ENCODE results near the gene SPIB.
"Not testable (repeated sequence)": the region's sequence is repeated elsewhere in the genome, so short reads cannot be mapped to it uniquely, and the experiment has no call there.

SPIB gene

GRCh38 chr19:50420127-50420526, 1.4 kb downstream of the SPIB start:
- DNase-seq = no peak

GRCh38 chr19:50420808-50421207, 2.1 kb downstream of the SPIB start:
- DNase-seq = no peak

DNA sequence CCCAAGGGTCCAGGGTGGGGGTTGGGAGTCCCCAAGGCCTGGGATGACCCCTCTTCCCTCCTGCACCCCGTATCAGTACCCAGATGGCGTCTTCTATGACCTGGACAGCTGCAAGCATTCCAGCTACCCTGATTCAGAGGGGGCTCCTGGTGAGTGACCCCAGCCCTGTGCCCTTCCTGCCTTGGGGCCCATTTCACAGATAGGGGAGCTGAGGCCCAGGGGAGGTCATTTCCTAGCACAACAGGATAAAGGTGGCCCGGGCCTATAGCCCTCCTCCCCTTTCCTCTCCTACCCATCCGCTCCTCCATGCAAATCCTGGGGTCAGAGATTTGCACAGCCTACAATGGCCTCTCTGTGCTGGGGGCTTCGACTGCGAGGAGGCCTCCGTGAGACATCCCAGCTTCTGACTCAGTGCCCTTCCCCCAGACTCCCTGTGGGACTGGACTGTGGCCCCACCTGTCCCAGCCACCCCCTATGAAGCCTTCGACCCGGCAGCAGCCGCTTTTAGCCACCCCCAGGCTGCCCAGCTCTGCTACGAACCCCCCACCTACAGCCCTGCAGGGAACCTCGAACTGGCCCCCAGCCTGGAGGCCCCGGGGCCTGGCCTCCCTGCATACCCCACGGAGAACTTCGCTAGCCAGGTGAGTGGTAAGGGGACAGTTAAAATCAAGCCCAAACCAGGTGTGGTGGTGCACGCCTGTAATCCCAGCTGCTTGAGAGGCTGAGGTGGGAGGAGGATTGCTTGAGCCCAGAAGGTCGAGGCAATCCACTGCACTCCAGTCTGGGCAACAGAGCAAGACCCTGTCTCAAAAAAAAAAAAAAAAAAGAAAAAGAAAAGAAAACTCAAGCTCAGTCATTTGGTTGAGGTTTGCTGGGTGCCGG, 3.9 kb downstream of the SPIB start:
- no peak for DNase-seq

DNA sequence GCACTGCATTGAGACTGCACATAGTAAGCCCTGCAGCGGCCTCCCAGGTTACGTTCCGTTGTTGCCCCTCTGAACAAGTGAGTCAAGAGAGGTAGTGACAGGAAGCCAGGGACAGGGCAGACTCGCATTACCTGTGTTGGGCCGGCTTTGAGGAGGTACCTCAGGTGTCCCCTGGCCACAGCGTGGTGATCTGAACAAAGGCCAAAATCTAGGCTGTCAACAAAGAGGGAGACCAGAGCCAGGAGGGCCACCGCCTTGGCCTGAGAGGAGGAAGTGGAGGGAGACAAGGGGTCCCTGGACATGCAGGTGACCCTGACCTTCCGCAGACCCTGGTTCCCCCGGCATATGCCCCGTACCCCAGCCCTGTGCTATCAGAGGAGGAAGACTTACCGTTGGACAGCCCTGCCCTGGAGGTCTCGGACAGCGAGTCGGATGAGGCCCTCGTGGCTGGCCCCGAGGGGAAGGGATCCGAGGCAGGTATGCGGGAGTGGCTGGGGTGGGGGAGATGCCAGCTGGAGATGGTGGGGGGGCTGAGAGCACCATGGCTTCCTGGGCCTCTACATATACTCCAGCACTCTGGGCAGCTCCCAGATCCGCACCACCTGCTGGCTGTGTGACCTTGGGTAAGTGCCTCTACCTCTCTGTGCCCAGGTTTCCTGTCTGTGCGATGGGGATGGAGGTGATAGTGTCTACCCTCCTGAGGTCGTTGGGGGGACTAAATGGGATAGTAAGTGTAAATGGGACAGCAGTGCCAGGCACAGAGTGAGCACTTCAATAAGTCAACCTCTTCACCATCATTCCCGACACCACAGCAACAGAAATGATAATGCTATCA, 4.8 kb downstream of the SPIB start:
- DNase-seq = no peak

DNA sequence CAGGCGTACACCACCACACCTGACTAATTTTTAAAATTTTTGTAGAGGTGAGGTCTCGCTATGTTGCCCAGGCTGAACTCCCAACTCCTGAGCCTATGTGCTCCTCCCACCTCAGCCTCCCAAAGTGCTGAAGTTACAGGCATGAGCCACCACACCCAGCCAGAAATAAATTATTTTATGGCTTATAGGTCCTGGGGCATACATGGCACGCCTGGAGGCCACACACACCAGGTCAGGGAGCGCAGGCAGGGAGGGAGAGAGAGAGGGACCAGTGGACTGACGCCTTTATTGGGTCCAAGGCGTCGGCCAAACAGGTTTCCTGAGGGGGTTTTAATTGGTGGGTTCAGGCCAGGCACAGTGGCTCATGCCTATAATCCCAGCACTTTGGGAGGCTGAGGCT, 6.8 kb downstream of the SPIB start:
- DNase-seq = no peak

DNA sequence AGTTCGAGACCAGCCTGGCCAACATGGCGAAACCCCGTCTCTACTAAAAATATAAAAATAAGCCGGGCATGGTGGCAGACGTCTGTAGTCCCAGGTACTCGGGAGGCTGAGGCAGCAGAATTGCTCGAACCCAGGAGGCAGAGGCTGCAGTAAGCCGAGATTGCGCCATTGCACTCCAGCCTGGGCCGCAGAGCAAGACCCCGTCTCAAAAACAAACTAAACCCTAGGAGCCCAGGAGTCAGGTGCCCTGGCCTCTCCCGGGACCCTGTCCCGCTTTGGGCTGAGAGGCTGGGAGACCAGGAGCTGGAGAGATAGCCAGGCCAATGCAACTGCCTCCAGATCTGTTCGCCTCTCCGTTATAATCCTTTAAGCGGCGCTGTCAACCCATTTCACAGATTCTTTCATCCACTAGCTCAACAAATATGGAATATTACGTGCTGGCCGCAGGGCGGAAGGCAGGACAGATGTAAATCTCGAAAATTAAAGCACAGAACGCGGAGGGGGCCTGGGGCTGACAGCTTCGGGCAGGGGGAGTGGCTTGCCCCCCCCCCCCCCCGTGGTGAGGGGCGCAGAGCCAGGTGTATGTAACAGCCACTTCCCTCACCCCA, 8.7 kb downstream of the SPIB start:
- DNase-seq = no peak

DNA sequence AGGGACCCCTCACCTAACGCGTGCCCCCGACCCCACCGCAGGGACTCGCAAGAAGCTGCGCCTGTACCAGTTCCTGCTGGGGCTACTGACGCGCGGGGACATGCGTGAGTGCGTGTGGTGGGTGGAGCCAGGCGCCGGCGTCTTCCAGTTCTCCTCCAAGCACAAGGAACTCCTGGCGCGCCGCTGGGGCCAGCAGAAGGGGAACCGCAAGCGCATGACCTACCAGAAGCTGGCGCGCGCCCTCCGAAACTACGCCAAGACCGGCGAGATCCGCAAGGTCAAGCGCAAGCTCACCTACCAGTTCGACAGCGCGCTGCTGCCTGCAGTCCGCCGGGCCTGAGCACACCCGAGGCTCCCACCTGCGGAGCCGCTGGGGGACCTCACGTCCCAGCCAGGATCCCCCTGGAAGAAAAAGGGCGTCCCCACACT, 9.3 kb downstream of the SPIB start:
- DNase-seq = no peak

DNA sequence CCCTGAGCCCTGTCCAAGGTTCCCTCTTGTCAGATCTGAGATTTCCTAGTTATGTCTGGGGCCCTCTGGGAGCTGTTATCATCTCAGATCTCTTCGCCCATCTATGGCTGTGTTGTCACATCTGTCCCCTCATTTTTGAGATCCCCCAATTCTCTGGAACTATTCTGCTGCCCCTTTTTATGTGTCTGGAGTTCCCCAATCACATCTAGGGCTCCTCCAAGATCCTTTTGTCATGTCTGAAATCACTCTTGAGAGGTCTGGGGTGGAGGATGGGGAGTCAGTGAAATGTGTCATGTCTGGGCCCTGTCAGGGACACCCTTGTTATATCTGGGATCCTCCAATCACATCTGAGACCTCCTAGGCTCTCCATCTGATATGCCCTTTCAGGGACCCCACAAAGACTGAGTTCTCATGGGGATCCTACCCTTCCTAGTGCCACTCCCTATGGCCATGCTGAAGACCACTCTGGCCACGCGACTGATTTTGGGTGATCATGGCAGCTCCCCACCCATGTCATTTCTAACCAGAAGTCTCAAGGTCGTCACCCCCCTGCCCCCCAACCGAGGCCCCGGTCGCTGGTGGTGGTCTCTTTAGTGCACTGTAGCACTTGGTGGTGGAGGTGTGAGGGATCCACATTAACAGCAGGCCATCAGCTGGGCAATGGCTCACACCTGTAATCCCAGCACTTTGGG, 10.2 kb downstream of the SPIB start:
- DNase-seq = no peak

DNA sequence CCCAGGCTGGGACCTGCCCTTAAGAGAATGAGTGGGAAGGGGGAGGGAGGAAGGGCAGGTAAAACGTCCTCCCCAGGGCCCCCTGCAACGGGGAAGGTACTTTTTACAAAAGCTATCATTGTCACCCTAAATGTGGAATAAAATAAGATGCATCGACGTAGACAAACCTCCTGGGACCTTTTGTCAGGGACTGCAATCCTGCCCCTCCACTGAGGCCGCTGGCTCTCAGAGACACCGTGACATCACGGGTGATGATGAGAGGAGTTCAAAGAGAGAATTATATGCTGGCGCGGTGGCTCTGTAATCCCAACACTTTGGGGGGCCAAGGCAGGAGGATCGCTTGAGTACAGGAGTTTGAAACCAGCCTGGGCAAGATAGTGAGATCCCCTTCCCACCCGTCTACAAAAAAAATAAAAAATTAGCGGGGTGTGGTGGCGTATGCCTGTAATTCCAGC, 12.2 kb downstream of the SPIB start:
- no peak for DNase-seq

DNA sequence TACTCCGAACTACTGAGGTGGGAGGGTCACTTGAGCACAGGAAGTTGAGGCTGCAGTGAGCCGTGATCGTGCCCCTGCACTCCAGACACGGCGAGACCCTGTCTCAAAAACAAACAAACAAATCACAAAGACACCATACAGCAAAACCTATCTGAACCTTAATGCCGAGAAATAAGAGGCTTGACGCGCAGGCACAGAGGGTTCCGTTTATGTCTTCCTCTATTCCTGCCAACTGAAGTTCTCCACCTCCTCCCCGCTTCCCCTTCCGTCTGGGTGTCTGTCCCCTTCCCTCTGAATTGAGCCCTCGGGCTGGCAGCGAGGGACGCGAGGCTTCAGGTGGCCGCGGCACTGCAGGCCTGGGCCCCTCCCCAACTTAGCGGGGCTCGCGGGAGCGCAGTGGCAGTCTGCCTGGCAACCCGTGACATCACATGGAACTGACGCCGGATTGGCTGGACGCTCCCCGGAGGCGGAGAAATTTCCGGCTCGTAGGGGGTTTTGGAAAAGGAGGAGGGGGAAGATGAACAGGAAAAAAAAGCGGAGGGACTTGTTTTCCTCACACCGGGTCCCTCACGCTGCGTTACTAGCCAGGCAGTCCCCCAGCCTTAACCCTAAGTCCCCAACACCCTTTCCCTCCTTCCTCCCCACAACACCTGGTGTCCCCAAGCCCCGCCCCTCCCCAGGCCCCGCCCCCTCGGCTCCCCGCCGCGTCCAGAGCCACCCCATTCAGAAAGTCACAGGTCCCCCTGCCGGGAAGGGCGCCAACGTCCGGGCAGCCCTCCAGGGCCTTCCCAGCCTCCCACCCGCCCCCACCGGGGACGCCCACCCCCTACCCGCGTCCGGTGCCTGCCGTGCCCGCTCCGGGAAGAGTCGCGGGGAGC, 12.8 kb downstream of the SPIB start:
- DNase-seq = peak; percentile 60

DNA sequence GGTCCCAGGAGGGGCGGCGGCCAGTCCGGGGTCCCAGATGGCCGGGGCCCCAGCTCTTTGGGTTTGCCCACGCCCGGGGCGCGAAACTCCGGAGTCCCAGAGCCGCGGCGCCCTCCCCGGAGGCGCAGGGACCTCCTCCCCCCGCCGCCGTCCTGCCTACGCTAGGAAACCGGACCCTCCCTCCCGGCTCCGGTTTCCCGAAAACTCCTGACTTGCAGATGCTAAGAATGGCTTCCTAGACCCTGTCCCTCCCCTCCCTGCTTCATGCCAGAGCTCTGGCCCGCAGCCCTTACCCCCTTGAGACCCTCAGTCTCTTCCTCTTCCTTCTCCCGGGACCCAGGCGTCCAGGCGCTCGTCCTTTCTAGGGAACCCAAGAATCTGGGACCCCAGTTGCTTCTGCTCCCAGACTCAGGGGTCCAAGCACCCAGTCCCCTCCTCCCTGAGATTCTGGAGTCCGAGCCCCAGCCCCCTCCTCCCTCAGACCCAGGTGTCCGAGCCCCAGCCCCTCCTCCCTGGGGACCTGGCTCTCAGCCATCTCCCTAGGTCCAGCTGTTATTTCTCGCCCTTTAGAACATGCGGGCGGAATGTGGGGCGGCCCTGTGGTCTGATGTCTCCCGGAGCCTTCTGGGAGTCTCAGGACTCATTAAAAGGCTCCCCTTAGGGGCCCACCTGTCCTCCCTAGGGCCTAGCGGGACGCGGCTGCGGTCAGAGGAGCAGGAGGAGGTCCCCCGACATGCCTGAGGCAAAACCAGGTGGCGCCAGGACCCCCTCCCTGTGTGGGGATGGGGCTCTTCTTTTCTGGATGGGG, 13.7 kb downstream of the SPIB start, which contains the start of gene MYBPC2:
Gene MYBPC2 (plus strand): TSS at position 672 of the 808 bp plus-strand sequence. CDS start 62 bp downstream, at position 734.
- no peak for DNase-seq

DNA sequence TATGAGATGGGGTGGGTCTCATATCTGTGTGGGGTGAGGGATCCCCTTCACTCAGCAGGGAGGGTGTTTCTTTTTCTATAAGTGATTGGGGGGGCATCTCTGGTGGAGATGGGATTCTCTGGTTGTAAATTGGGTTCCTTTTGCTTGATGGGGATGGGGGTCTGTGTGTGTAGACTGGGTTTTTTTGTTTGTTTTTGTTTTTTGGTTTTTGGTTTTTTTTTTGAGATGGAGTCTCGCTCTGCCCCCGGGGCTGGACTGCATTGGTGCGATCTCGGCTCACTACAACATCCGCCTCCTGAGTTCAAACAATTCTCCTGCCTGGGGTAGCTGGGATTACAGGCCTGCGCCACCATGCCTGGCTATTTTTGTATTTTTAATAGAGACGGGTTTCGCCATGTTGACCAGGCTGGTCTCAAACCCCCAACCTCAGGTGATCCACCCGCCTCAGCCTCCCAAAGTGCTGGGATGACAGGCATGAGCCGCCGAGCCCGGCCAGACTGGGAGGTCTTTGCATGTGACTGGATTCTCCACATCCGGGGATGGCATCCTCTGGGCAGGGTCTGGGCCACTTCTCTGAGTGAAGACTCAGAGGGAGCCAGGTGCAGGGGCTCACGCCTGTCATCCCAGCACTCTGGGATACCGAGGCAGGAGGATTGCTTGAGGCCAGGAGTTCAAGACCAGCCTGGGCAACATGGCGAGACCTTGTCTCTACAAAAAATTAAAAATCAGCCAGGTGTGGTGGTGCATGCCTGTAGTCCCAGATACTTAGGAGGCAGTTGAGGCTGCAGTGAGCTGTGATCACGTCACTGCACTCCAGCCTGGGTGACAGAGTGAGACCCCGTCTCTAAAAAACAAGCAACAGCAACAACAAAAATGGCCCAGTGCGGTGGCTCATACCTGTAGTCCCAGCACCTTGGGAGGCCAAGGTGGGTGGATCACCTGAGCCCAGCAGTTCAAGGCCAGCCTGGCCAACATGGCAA, 14.8 kb downstream of the SPIB start:
- no peak for DNase-seq

- no peak for DNase-seq
These were observed 15.8 kb downstream of the SPIB start for GRCh38 chr19:50434525-50434924.

- no peak for DNase-seq
These were observed 16.5 kb downstream of the SPIB start for GRCh38 chr19:50435221-50435620.

DNA sequence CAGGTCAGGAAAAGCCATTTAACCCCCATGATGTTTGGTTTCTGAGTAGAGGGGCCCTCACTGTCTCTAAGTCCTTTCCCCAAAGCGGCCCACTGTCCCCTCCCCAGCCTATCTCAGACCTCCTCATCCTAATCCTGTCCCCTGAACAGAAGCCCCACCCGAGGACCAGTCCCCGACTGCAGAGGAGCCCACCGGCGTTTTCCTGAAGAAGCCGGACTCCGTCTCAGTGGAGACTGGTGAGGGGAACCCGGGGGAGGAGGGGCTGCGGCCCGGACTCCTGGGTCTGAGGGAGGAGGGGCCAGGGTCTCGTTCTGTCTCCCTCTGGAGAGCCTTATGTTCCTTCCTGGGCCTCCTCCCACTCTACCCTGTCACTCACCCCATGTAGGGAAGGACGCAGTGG, 16.9 kb downstream of the SPIB start:
- no peak for DNase-seq

DNA sequence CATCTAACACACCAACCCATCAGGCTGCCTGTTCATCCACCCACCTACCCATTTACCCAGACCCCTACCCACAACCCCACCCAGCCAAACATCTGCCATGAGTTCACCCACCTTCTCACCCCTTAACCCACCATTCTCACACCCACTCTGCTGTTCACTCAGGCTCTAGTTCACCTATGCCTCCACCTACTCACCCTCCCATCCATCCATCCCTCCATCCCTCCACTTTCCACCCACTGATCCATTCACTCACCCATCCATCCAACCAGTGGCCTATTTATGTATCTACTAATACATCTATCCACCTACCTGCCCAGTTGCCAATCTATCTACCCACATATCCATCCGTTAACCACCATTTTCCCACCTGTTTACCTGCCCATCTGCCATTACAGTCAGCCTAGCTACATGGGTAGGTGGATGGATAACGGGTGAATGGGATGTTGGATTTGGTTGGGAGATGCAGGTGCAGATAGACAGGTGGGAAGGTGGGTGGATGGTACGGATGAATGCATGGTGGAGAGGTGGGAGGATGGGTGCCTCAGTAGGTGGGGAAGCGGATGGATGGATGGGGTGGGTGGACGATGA, 19.2 kb downstream of the SPIB start:
- no peak for DNase-seq

- not testable (repeated sequence) for DNase-seq
These were observed 20.4 kb downstream of the SPIB start for GRCh38 chr19:50439130-50439529.

DNA sequence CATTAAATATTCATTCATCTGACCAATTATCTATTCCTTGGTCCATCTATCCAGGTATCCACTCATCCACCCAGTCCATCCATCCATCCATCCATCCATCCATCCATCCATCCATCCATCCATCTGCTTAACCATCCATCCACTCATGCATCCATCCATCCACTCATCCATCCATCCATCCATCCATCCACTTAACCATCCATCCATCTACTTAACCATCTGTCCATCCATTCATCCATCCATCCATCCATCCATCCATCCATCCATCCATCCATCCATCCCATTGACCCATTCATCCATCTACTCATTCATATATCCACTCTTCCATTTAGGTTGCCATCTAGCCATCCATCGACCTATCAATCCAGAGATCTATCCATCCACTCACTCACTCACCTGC, 25.3 kb downstream of the SPIB start:
- DNase-seq = no peak

GRCh38 chr19:50447053-50447452, 28.3 kb downstream of the SPIB start:
- no peak for DNase-seq
